Measurements from ENCODE around the gene RPL35. TPM values are rescaled to one million over a fixed set of nuclear protein-coding genes. Genes with fewer than 3 reads are reported as not detected.

The RPL35 gene
- polyA plus RNA-seq, 1 donor (not counting 4 experiments of a cell fraction or from before 2014, with no cell fraction given): 3,325 TPM

- H3K9me3 ChIP-seq (ENCODE audit: control insufficient read depth, low read depth, low read length): no peaks in the 10 kb centered on the region
- peaks cover 10% of the 10 kb centered on the region for H3K4me1 ChIP-seq (ENCODE audit: control insufficient read depth, extremely low read depth, insufficient read depth, low read length)
- dilution Hi-C loops (cut with MboI; ENCODE audit: extremely low pct_ligation_motif_present, low sequenced_read_pairs): no loop called here
- peak within 1 kb of the TSS; percentile 73 for H2AFZ ChIP-seq (ENCODE audit: control insufficient read depth, low read length)
- H3K4me2 ChIP-seq (ENCODE audit: control insufficient read depth, extremely low read depth, insufficient read depth, low read depth, low read length): peak within 1 kb of the TSS; percentile 76
- TF ChIP-seq CTCF (optimal IDR thresholded peaks at IDR 0.05 in 1 of 3, IDR thresholded peaks at IDR 0.05 in 1 of 3, conservative IDR thresholded peaks at IDR 0.05 in 1 of 3; ENCODE audit: extremely low read depth in 1 of 3, insufficient read depth in 2 of 3, low read length in 3 of 3) (peak in 2 of 3 experiments; percentile 83 to 90), EZH2 (IDR thresholded peaks at IDR 0.05; ENCODE audit: low read length) (no peak)
- H3K9me1 ChIP-seq (ENCODE audit: control insufficient read depth, extremely low read depth, insufficient read depth, low read length): no peaks in the 10 kb centered on the region
- no peak within 1 kb of the TSS for H3K27ac ChIP-seq (ENCODE audit: control insufficient read depth, insufficient read depth, low read length)
- no peak for FAIRE-seq
- H3K4me3 ChIP-seq (ENCODE audit: control insufficient read depth in 2 of 3, extremely low read depth in 1 of 3, insufficient read depth in 2 of 3, low read depth in 1 of 3, low read length in 3 of 3): peak within 1 kb of the TSS; percentile 31 to 52 (median 49)
- peaks cover 25% of the 10 kb centered on the region for H4K20me1 ChIP-seq (ENCODE audit: control insufficient read depth, extremely low read depth, insufficient read depth, low read length)
- H3K36me3 ChIP-seq (ENCODE audit: control insufficient read depth in 2 of 2, extremely low read depth in 1 of 2, insufficient read depth in 2 of 2, low read length in 2 of 2): peaks cover 11 to 14% of the 10 kb centered on the region in 2 experiments
- no peak for DNase-seq (ENCODE audit: low read depth, low spot score)
- no peaks in the 10 kb centered on the region for H3K27me3 ChIP-seq (ENCODE audit: control insufficient read depth, extremely low read depth, insufficient read depth, low read length)
- H3K79me2 ChIP-seq (ENCODE audit: control insufficient read depth, insufficient read depth, low read length): peaks cover under 1% of the 10 kb centered on the region
- H3K9ac ChIP-seq (ENCODE audit: control insufficient read depth, extremely low read depth, insufficient read depth, low read length): peak within 1 kb of the TSS; percentile 61
These were observed 8.8 kb downstream of the RPL35 start, which contains the start of gene WDR38 for GRCh38 chr9:124852829-124853531. Gene WDR38 (plus strand): TSS chr9:124853460. CDS start chr9:124853532, 72 bp downstream.

GRCh38 chr9:124852121-124852828 lies 9.5 kb downstream of the RPL35 start:
- no peaks in the 10 kb centered on the region for H3K9me3 ChIP-seq (ENCODE audit: control insufficient read depth, low read depth, low read length)
- peak overlapping the region; percentile 61 for H3K9ac ChIP-seq (ENCODE audit: control insufficient read depth, extremely low read depth, insufficient read depth, low read length)
- no peaks in the 10 kb centered on the region for H3K9me1 ChIP-seq (ENCODE audit: control insufficient read depth, extremely low read depth, insufficient read depth, low read length)
- H3K4me3 ChIP-seq (ENCODE audit: control insufficient read depth in 2 of 3, extremely low read depth in 1 of 3, insufficient read depth in 2 of 3, low read depth in 1 of 3, low read length in 3 of 3): no peak overlapping the region
- peaks cover 10% of the 10 kb centered on the region for H3K4me1 ChIP-seq (ENCODE audit: control insufficient read depth, extremely low read depth, insufficient read depth, low read length)
- FAIRE-seq (no peak), DNase-seq (ENCODE audit: low read depth, low spot score) (no peak)
- no peak overlapping the region for H3K27ac ChIP-seq (ENCODE audit: control insufficient read depth, insufficient read depth, low read length)
- dilution Hi-C loops (cut with MboI; ENCODE audit: extremely low pct_ligation_motif_present, low sequenced_read_pairs): no loop called here
- H2AFZ ChIP-seq (ENCODE audit: control insufficient read depth, low read length): peak overlapping the region; percentile 73
- TF ChIP-seq EZH2 (IDR thresholded peaks at IDR 0.05; ENCODE audit: low read length): no peak
- no peak for TF ChIP-seq CTCF (optimal IDR thresholded peaks at IDR 0.05 in 1 of 3, IDR thresholded peaks at IDR 0.05 in 1 of 3, conservative IDR thresholded peaks at IDR 0.05 in 1 of 3; ENCODE audit: extremely low read depth in 1 of 3, insufficient read depth in 2 of 3, low read length in 3 of 3)
- H3K79me2 ChIP-seq (ENCODE audit: control insufficient read depth, insufficient read depth, low read length): no peaks in the 10 kb centered on the region
- no peaks in the 10 kb centered on the region for H3K27me3 ChIP-seq (ENCODE audit: control insufficient read depth, extremely low read depth, insufficient read depth, low read length)
- peaks cover 20% of the 10 kb centered on the region for H4K20me1 ChIP-seq (ENCODE audit: control insufficient read depth, extremely low read depth, insufficient read depth, low read length)
- peak overlapping the region; percentile 76 for H3K4me2 ChIP-seq (ENCODE audit: control insufficient read depth, extremely low read depth, insufficient read depth, low read depth, low read length)
- H3K36me3 ChIP-seq (ENCODE audit: control insufficient read depth in 2 of 2, extremely low read depth in 1 of 2, insufficient read depth in 2 of 2, low read length in 2 of 2): peaks cover 7 to 8% of the 10 kb centered on the region in 2 experiments
